NCI-H2196 treated with DMSO at 0.1 percent for 48 hours (cell line): ENCODE measurements around the gene ANO10.
"Not testable (repeated sequence)": the region's sequence is repeated elsewhere in the genome, so short reads cannot be mapped to it uniquely, and the experiment has no call there.

ENCODE experiments used
- DNase-seq: peaks from one replicate; lab custom pipeline; 2025; ENCODE audit not compliant: unreplicated experiment; lab: John Stamatoyannopoulos, UW

The ANO10 gene

GRCh38 chr3:43629741-43630140 is 7.9 kb upstream of the ANO10 start:
- DNase-seq = no peak

- no peak for DNase-seq
Measured at GRCh38 chr3:43629257-43629656, 7.4 kb upstream of the ANO10 start.

GRCh38 chr3:43627360-43627759 is 5.5 kb upstream of the ANO10 start:
- no peak for DNase-seq

GRCh38 chr3:43624619-43625305 is 3.0 kb upstream of the ANO10 start:
- no peak for DNase-seq

GRCh38 chr3:43620831-43621655 is 768 bp downstream of the ANO10 start:
- no peak for DNase-seq

- no peak for DNase-seq
Measured at GRCh38 chr3:43619588-43619987, 2.2 kb downstream of the ANO10 start.

- DNase-seq = no peak
Measured at GRCh38 chr3:43618142-43618541, 3.7 kb downstream of the ANO10 start.

- DNase-seq = no peak
Measured at GRCh38 chr3:43616034-43616433, 5.8 kb downstream of the ANO10 start.

- DNase-seq = no peak
Measured at GRCh38 chr3:43615133-43615532, 6.7 kb downstream of the ANO10 start.

GRCh38 chr3:43613976-43614375 is 7.8 kb downstream of the ANO10 start:
- no peak for DNase-seq

- DNase-seq = no peak
Measured at GRCh38 chr3:43612419-43612818, 9.4 kb downstream of the ANO10 start.

- no peak for DNase-seq
Measured at GRCh38 chr3:43609406-43609805, 12.4 kb downstream of the ANO10 start.

- DNase-seq = no peak
Measured at GRCh38 chr3:43608751-43609150, 13.1 kb downstream of the ANO10 start.

GRCh38 chr3:43606284-43606683 is 15.5 kb downstream of the ANO10 start:
- DNase-seq = no peak

GRCh38 chr3:43599959-43600358 is 21.9 kb downstream of the ANO10 start:
- DNase-seq = not testable (repeated sequence)

- DNase-seq = no peak
Measured at GRCh38 chr3:43597961-43598360, 23.9 kb downstream of the ANO10 start.

GRCh38 chr3:43596178-43596577 is 25.6 kb downstream of the ANO10 start:
- not testable (repeated sequence) for DNase-seq

GRCh38 chr3:43595280-43595679 is 26.5 kb downstream of the ANO10 start:
- DNase-seq = not testable (repeated sequence)

GRCh38 chr3:43593588-43593987 is 28.2 kb downstream of the ANO10 start:
- not testable (repeated sequence) for DNase-seq

GRCh38 chr3:43591866-43592265 is 29.9 kb downstream of the ANO10 start:
- DNase-seq = not testable (repeated sequence)

- no peak for DNase-seq
Measured at GRCh38 chr3:43587303-43587702, 34.5 kb downstream of the ANO10 start.

- DNase-seq = no peak
Measured at GRCh38 chr3:43584043-43584826, 37.6 kb downstream of the ANO10 start.
